ENCODE data around the gene DGKA. TPM values are rescaled to one million over a fixed set of nuclear protein-coding genes. Genes with fewer than 3 reads are reported as not detected.

The DGKA gene
- polyA plus RNA-seq (2013, experiment 1 of 2): 8.6 TPM
- polyA plus RNA-seq (2013, experiment 2 of 2): 9.8 TPM

- H3K23ac ChIP-seq (ENCODE audit: low read length): no peak within 1 kb of the TSS
- peak within 1 kb of the TSS; percentile 15 for H3K18ac ChIP-seq (ENCODE audit: low read length)
- H2BK5ac ChIP-seq (ENCODE audit: low read length): no peak within 1 kb of the TSS
- peak within 1 kb of the TSS; percentile 52 for H3K4me3 ChIP-seq (ENCODE audit: low read length)
- no peak within 1 kb of the TSS for H2AK5ac ChIP-seq (ENCODE audit: low read length)
- peak within 1 kb of the TSS; percentile 93 for H3K4me2 ChIP-seq (ENCODE audit: low read length)
- H3K4me1 ChIP-seq (ENCODE audit: control insufficient read depth, low read depth, low read length): peaks cover 3% of the 10 kb centered on the region
- peaks cover 8% of the 10 kb centered on the region for H3K27me3 ChIP-seq (ENCODE audit: insufficient read depth, low read length, poor library complexity)
- H4K5ac ChIP-seq (ENCODE audit: low read length): no peak within 1 kb of the TSS
- peak within 1 kb of the TSS; percentile 87 for H3K56ac ChIP-seq (ENCODE audit: low read length)
- H2BK120ac ChIP-seq (ENCODE audit: low read depth, low read length): no peak within 1 kb of the TSS
- H3K79me2 ChIP-seq (ENCODE audit: control insufficient read depth, insufficient read depth, low read length): peaks cover 8% of the 10 kb centered on the region
- H3K4ac ChIP-seq (ENCODE audit: low read depth, low read length): no peak within 1 kb of the TSS
- H2BK15ac ChIP-seq (replicated peaks; ENCODE audit: low read depth): no peak within 1 kb of the TSS
- peak; percentile 62 for DNase-seq
- peak within 1 kb of the TSS; percentile 84 for H4K8ac ChIP-seq (ENCODE audit: low read depth, low read length)
- H3K79me1 ChIP-seq (ENCODE audit: low read length): no peaks in the 10 kb centered on the region
- H3K36me3 ChIP-seq (ENCODE audit: control insufficient read depth, insufficient read depth, low read length): no peaks in the 10 kb centered on the region
- H3K27ac ChIP-seq (ENCODE audit: low read depth, low read length): no peak within 1 kb of the TSS
- peak within 1 kb of the TSS; percentile 77 for H3K9ac ChIP-seq (ENCODE audit: low read length)
- no CpG with 5 or more reads among the region's 3 CpGs for WGBS (ENCODE audit: extremely low coverage, insufficient coverage, low lambda C conversion rate)
These were observed at the start of gene DGKA for GRCh38 chr12:55930771-55931316. TSS of gene DGKA (plus strand) at chr12:55931162. CDS start at chr12:55936504, 5,342 bp downstream.

DNA sequence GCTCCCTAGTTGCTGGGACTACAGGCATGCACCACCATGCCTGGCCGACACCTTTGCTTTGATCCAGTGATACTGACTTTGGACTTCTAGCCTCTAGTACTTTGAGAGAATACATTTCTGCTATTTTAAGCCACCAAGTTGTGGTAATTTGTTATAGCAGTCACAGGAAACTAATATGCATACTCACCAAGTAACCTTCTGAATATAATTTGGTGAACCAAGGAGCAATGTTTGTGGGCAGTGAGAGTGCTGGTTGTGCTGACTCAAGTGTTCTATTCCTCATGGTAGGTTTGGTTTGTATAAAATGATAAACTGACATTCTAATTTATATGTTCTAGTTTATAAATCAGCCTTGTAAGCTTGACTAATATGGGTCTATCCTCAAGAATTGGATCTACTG lies 45.8 kb upstream of the DGKA start:
- no peaks in the 10 kb centered on the region for H3K27me3 ChIP-seq (ENCODE audit: insufficient read depth, low read length, poor library complexity)
- no peaks in the 10 kb centered on the region for H3K79me1 ChIP-seq (ENCODE audit: low read length)
- no peaks in the 10 kb centered on the region for H3K79me2 ChIP-seq (ENCODE audit: control insufficient read depth, insufficient read depth, low read length)
- H3K4me1 ChIP-seq (ENCODE audit: control insufficient read depth, low read depth, low read length): no peaks in the 10 kb centered on the region
- no peak overlapping the region for H3K4me3 ChIP-seq (ENCODE audit: low read length)
- H2BK15ac ChIP-seq (replicated peaks; ENCODE audit: low read depth): no peak overlapping the region
- H2AK5ac ChIP-seq (ENCODE audit: low read length): no peak overlapping the region
- no peak overlapping the region for H3K18ac ChIP-seq (ENCODE audit: low read length)
- H2BK120ac ChIP-seq (ENCODE audit: low read depth, low read length): no peak overlapping the region
- no peak overlapping the region for H2BK5ac ChIP-seq (ENCODE audit: low read length)
- no peak overlapping the region for H4K5ac ChIP-seq (ENCODE audit: low read length)
- H3K4me2 ChIP-seq (ENCODE audit: low read length): no peak overlapping the region
- H3K9ac ChIP-seq (ENCODE audit: low read length): no peak overlapping the region
- WGBS (ENCODE audit: extremely low coverage, insufficient coverage, low lambda C conversion rate): no CpG with 5 or more reads among the region's 1 CpG
- no peak for DNase-seq
- no peak overlapping the region for H3K56ac ChIP-seq (ENCODE audit: low read length)
- H4K8ac ChIP-seq (ENCODE audit: low read depth, low read length): no peak overlapping the region
- H3K23ac ChIP-seq (ENCODE audit: low read length): no peak overlapping the region
- no peak overlapping the region for H3K27ac ChIP-seq (ENCODE audit: low read depth, low read length)
- H3K4ac ChIP-seq (ENCODE audit: low read depth, low read length): no peak overlapping the region
- no peaks in the 10 kb centered on the region for H3K36me3 ChIP-seq (ENCODE audit: control insufficient read depth, insufficient read depth, low read length)

GRCh38 chr12:55891310-55891709 lies 39.7 kb upstream of the DGKA start:
- no peaks in the 10 kb centered on the region for H3K27me3 ChIP-seq (ENCODE audit: insufficient read depth, low read length, poor library complexity)

DNA sequence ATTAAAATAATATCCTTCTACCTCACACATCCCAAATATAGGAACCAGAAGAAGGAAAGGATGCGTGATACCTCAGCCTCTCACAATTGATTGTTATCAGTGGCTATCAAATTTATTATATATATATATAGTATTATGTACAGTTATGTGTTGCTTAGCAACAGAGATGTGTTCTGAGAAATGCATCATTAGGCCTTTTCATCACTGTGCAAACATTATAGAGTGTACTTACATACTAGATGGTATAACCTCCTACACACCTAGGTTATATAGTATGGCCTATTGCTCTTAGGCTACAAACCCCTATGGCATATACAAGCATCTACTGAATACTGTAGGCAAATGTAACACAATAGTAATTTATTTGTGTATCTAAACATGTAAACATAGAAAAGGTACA lies 37.2 kb upstream of the DGKA start:
- H2AK5ac ChIP-seq (ENCODE audit: low read length): no peak overlapping the region
- H3K4ac ChIP-seq (ENCODE audit: low read depth, low read length): no peak overlapping the region
- H3K27ac ChIP-seq (ENCODE audit: low read depth, low read length): no peak overlapping the region
- H4K8ac ChIP-seq (ENCODE audit: low read depth, low read length): no peak overlapping the region
- no peak overlapping the region for H3K56ac ChIP-seq (ENCODE audit: low read length)
- no peaks in the 10 kb centered on the region for H3K79me1 ChIP-seq (ENCODE audit: low read length)
- no peak overlapping the region for H3K23ac ChIP-seq (ENCODE audit: low read length)
- H4K5ac ChIP-seq (ENCODE audit: low read length): no peak overlapping the region
- H2BK120ac ChIP-seq (ENCODE audit: low read depth, low read length): no peak overlapping the region
- H3K18ac ChIP-seq (ENCODE audit: low read length): no peak overlapping the region
- no peak overlapping the region for H3K4me3 ChIP-seq (ENCODE audit: low read length)
- WGBS (ENCODE audit: extremely low coverage, insufficient coverage, low lambda C conversion rate): no CpG with 5 or more reads among the region's 1 CpG
- H3K27me3 ChIP-seq (ENCODE audit: insufficient read depth, low read length, poor library complexity): no peaks in the 10 kb centered on the region
- no peaks in the 10 kb centered on the region for H3K36me3 ChIP-seq (ENCODE audit: control insufficient read depth, insufficient read depth, low read length)
- no peak overlapping the region for H3K9ac ChIP-seq (ENCODE audit: low read length)
- H2BK5ac ChIP-seq (ENCODE audit: low read length): no peak overlapping the region
- H3K79me2 ChIP-seq (ENCODE audit: control insufficient read depth, insufficient read depth, low read length): no peaks in the 10 kb centered on the region
- DNase-seq: no peak
- H2BK15ac ChIP-seq (replicated peaks; ENCODE audit: low read depth): no peak overlapping the region
- H3K4me1 ChIP-seq (ENCODE audit: control insufficient read depth, low read depth, low read length): no peaks in the 10 kb centered on the region
- no peak overlapping the region for H3K4me2 ChIP-seq (ENCODE audit: low read length)

More at GRCh38 chr12:55891310-55891709, 39.7 kb upstream of the DGKA start:
- Histone ChIP-seq H3K4ac (ENCODE audit: low read depth, low read length) (no peak overlapping the region), H3K23ac (ENCODE audit: low read length) (no peak overlapping the region), H3K79me2 (ENCODE audit: control insufficient read depth, insufficient read depth, low read length) (no peaks in the 10 kb centered on the region), H3K18ac (ENCODE audit: low read length) (no peak overlapping the region), H3K56ac (ENCODE audit: low read length) (no peak overlapping the region), H3K27ac (ENCODE audit: low read depth, low read length) (no peak overlapping the region), H2BK5ac (ENCODE audit: low read length) (no peak overlapping the region), H3K4me1 (ENCODE audit: control insufficient read depth, low read depth, low read length) (no peaks in the 10 kb centered on the region), H4K5ac (ENCODE audit: low read length) (no peak overlapping the region), H2AK5ac (ENCODE audit: low read length) (no peak overlapping the region), H3K36me3 (ENCODE audit: control insufficient read depth, insufficient read depth, low read length) (no peaks in the 10 kb centered on the region), H2BK15ac (replicated peaks; ENCODE audit: low read depth) (no peak overlapping the region), H3K4me2 (ENCODE audit: low read length) (no peak overlapping the region), H2BK120ac (ENCODE audit: low read depth, low read length) (no peak overlapping the region), H3K4me3 (ENCODE audit: low read length) (no peak overlapping the region), H3K9ac (ENCODE audit: low read length) (no peak overlapping the region), H3K79me1 (ENCODE audit: low read length) (no peaks in the 10 kb centered on the region), H4K8ac (ENCODE audit: low read depth, low read length) (no peak overlapping the region)
- no peak for DNase-seq
- WGBS (ENCODE audit: extremely low coverage, insufficient coverage, low lambda C conversion rate): no CpG with 5 or more reads among the region's 4 CpGs

DNA sequence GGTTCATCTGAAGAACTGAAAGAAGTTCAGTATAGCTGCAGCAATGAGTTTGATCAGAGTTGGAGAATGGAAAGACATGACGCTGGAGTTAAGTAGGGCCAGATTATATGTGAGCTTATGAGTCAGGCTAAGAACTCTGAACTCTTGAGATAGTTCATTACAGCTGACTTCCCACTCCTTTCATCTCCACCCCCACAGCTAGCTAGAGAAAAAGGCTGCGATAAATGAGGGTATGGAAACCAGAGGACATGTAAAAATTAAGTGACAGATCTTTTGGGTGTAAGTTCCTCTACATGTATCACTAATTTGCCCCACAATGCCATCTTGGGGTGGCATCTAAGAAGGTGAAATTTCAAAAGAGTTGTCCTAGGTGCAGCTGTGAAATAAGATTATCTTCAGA lies 31.9 kb upstream of the DGKA start:
- Histone ChIP-seq H2BK15ac (replicated peaks; ENCODE audit: low read depth) (no peak overlapping the region), H2BK5ac (ENCODE audit: low read length) (no peak overlapping the region), H3K9ac (ENCODE audit: low read length) (no peak overlapping the region), H3K4ac (ENCODE audit: low read depth, low read length) (no peak overlapping the region), H3K56ac (ENCODE audit: low read length) (no peak overlapping the region), H3K23ac (ENCODE audit: low read length) (no peak overlapping the region), H3K79me2 (ENCODE audit: control insufficient read depth, insufficient read depth, low read length) (no peaks in the 10 kb centered on the region), H3K18ac (ENCODE audit: low read length) (no peak overlapping the region), H4K5ac (ENCODE audit: low read length) (no peak overlapping the region), H3K79me1 (ENCODE audit: low read length) (no peaks in the 10 kb centered on the region), H4K8ac (ENCODE audit: low read depth, low read length) (no peak overlapping the region), H3K4me3 (ENCODE audit: low read length) (no peak overlapping the region), H3K4me1 (ENCODE audit: control insufficient read depth, low read depth, low read length) (no peaks in the 10 kb centered on the region), H2AK5ac (ENCODE audit: low read length) (no peak overlapping the region), H2BK120ac (ENCODE audit: low read depth, low read length) (no peak overlapping the region), H3K4me2 (ENCODE audit: low read length) (no peak overlapping the region), H3K36me3 (ENCODE audit: control insufficient read depth, insufficient read depth, low read length) (peaks cover 5% of the 10 kb centered on the region), H3K27me3 (ENCODE audit: insufficient read depth, low read length, poor library complexity) (no peaks in the 10 kb centered on the region), H3K27ac (ENCODE audit: low read depth, low read length) (no peak overlapping the region)
- WGBS (ENCODE audit: extremely low coverage, insufficient coverage, low lambda C conversion rate): no CpG with 5 or more reads among the region's 2 CpGs
- no peak for DNase-seq

DNA sequence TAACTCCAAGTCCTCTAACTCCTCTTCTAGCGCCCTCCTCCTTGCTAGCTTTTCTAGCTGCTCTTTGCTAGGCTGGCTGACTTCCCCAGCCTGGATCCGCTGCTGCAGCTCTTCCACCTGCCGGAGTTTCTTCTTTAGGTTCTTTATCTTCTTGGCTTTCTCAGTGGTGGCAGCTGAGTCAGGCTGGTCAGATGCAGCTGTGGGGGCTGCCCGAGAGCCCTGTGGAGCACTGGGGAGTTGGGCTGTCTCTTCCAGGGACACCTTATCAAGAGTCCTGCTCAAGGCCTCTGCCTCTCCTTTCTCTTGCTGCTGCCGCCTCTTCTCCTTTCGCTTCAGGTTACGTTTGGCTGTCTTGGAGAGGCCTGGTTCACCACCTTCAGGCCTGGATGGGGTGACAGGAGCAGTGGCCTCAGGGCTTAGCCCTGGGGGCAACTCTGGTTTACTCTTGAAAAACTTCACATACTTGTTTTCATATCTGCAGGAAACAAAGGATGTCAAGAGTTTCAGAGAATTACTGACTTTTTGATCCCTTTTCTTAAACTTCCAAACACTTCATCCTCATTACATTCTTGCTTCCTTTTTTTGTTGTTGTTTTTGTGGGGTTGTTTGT lies 29.0 kb upstream of the DGKA start:
- Histone ChIP-seq H3K79me2 (ENCODE audit: control insufficient read depth, insufficient read depth, low read length) (no peaks in the 10 kb centered on the region), H3K23ac (ENCODE audit: low read length) (no peak overlapping the region), H3K79me1 (ENCODE audit: low read length) (no peaks in the 10 kb centered on the region), H3K4me3 (ENCODE audit: low read length) (no peak overlapping the region), H3K9ac (ENCODE audit: low read length) (no peak overlapping the region), H4K5ac (ENCODE audit: low read length) (no peak overlapping the region), H3K36me3 (ENCODE audit: control insufficient read depth, insufficient read depth, low read length) (peaks cover 5% of the 10 kb centered on the region), H3K27ac (ENCODE audit: low read depth, low read length) (no peak overlapping the region), H3K27me3 (ENCODE audit: insufficient read depth, low read length, poor library complexity) (no peaks in the 10 kb centered on the region), H3K4me1 (ENCODE audit: control insufficient read depth, low read depth, low read length) (no peaks in the 10 kb centered on the region), H3K4me2 (ENCODE audit: low read length) (no peak overlapping the region), H3K4ac (ENCODE audit: low read depth, low read length) (no peak overlapping the region), H3K56ac (ENCODE audit: low read length) (no peak overlapping the region), H4K8ac (ENCODE audit: low read depth, low read length) (no peak overlapping the region), H2BK15ac (replicated peaks; ENCODE audit: low read depth) (no peak overlapping the region), H2AK5ac (ENCODE audit: low read length) (no peak overlapping the region), H2BK5ac (ENCODE audit: low read length) (no peak overlapping the region), H3K18ac (ENCODE audit: low read length) (no peak overlapping the region), H2BK120ac (ENCODE audit: low read depth, low read length) (no peak overlapping the region)
- no CpG with 5 or more reads among the region's 7 CpGs for WGBS (ENCODE audit: extremely low coverage, insufficient coverage, low lambda C conversion rate)
- DNase-seq: no peak
